HG03571 (cell line): ENCODE results near the gene MC5R.
A peak's percentile ranks its signal among the peaks of the same experiment; 100 is the strongest.

ENCODE experiments used
- ATAC-seq: cut with Tn5 transposase; IDR thresholded peaks from one replicate; pipeline ENCODE4 v1.9.1; 2021; ENCODE audit not compliant: unreplicated experiment

Gene MC5R

DNA sequence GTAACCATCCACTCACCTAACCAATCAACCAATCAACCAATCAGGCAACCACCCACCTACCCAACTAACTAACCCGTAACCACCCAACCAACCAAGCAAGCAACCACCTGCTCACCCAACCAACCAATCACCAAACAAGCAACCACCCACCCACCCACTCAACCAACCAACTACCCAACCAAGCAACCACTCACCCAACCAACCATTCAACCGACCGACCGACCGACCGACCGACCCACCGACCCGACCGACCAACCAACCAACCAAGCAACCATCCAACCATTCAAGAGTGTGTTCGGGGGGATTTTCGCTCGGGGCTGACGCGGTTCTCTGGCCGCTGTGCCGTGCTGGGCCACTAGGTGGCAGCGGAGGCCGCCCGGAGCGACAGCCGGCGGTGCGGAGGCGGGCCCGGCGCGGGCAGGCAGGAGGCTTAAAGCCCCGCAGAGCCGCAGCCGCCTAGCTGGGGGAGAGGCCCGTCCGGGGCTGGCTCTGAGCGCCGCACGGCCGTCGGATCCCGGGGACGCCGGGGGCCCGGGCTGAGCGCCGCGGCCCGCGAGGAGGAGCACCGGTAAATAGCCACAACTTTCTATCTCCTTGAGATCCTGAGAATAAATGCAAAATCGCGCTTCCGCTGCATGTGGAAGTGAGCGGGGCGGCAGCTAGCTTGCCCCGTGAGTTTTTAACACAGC is at the start of gene MC5R:
Gene MC5R, plus strand, starts transcription at position 443 of the 689 bp plus-strand sequence. CDS start 1,617 bp downstream, outside the sequence.
- peak; percentile 85 for ATAC-seq

DNA sequence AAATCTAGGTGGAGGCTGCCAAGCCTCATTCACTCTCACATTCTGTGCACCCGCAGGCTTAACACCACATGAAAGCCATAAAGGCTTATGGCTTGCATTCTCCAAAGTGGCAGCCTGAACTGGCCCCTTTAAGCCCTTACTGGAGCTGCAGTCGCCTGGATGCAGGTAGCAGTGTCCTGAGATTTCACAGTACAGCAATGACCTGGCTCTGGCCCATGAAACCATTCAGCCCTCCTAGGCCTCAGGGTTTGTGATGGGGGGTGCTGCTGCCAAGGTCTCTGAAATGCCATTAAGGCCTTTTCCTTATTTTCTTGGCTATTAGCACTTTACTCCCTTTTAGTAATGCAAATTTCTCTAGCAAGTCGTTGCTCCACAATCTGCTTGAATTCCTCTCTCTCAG is 48.9 kb upstream of the MC5R start:
- ATAC-seq = no peak

DNA sequence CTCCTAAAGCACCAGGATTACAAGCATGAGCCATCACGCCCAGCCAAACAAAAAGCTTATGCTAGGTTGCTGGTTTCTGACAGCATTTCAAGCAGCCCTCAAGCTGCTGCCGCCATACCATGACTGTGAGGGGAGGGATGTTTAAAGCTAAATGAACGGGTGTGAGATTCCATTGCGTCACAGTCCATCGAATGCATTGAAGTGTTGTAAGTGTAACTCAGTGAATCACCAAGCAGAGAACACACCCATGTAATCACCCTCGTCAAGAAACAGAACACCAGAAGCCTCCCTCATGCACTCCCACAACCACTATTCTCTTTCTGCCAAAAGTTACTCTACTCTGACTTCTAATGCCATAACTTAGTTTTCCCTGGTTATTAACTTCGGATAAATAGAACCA is 32.8 kb upstream of the MC5R start:
- ATAC-seq = no peak

DNA sequence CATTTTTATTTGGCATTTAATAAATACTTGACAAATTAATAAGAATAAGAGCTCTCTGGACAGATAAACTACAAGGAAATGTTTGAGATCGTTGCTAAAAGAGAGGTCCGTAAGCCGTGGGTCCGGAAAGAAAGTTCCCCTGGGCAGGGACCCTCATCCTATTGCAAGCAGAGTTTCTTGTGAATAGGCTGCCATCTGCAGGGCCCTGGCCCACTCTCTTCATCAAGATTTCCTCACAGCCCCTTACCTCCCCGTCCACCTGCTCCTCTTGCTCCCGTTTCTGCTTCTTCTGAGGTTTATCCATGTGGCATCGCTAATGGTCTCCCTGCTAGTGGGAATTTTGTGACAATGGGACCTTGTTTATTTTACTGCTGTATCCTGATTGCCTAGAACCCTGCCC is 30.1 kb upstream of the MC5R start:
- ATAC-seq = no peak

DNA sequence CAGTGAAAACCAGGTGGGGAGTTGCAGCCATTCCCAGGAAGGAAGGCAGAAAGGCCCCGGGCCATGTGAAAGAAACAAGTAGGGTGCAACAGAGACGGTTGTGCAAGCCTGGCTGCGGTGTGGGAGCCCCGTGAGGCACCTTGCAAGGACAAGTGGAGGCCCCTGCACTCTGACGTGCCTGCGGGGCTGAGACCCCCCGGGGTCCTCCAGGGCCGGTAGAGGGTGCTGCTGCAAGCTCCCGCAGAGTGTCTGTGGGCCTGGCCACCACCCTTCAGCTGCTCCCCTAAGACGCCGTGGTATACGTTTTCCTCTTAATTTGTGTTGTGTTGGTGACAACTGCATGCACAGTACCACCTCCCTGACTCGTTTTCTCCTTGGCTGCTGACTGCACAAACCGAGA is 27.4 kb upstream of the MC5R start:
- ATAC-seq = no peak

DNA sequence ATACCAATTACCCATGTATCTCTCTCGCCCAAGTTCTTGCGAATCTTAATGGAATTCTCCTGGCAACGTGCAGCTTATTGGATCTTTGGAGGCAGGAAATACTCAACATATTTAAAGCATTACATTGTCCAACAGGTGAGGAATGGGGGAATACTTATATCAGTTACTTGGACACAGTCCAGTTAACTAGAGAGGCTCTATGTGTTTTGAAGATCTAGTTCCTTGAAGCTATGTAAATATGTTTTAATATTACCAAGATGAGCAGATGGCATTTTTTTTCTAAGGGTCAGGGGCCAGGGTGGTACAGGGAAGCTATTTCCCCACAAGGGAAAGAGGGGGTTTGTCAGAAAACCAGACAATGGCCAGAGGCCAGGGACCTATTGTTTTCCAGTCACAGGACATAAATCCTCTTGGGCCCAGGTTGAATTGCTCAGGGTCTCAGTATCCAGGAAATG is 26.8 kb upstream of the MC5R start:
- no peak for ATAC-seq

DNA sequence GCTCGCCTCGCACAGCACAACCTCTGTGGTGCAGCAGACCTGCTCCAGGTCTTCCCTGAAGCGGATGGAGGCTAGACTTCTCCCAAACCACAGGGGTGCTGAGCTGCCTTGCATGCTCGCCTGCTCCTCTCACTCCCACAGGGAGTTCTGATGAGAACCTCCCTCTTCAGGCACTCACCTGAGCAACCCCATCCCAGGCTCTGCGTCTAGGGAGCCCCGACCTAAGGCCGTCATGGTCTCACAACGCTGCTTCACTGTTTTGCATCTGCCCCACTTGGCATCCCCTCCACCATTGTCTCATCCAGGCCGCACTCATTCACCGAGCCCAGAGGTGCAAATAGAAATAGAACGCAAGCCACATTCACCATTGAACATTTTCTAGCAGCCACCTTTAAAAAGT is 24.6 kb upstream of the MC5R start:
- ATAC-seq = no peak

DNA sequence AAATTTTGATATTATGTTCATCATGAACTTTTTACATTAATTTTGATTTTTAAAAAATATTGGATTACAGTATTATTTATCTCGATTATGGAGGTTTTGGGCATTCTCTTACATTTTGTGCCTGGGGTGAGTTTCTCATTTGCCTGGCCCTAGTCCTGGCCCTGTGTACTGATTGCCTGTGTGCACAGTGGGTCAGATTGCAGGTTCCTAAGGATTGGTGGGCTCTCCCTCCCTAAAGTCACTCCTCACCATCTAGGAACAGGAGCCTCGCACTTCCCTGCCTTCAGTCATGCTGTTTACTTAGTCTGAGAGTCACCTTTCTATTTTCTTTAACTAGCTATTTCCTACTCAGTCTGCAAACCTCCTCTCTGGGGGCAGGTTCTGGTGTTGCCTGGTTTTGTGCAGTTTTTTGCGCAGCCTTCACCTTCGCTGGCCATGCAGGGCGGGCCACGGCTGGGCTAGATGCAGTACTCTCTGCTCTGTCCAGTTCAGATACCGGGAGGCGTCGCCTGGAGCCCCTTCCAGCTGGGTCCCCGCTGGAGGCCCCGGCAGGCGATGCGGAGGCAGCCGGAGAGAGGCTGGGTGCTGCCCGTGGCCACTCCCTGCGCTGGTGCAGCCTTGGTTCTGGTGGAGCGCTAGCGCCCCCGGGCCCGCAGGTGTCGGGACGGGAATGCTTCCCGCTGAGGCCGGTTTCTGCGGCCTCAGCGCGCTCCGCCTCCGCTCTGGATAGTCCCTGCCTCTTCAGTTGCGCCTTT is 23.3 kb upstream of the MC5R start:
- no peak for ATAC-seq

DNA sequence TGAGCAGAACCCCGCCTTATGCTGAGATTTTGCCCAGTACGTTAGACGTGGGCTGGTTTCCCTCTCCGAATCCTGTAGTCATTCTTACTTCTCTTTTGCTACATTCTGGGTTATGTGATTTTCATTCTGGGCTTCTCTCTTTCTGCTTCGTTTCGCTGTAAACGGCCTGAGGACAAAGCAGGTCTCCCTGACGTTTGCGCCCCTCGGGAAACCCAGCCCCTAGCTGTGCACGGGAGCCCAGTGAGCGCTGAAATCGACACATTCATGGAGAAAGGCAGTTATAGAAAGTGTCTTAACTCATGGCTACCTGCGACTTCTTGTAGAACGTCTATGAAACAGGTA is 22.7 kb upstream of the MC5R start:
- no peak for ATAC-seq

DNA sequence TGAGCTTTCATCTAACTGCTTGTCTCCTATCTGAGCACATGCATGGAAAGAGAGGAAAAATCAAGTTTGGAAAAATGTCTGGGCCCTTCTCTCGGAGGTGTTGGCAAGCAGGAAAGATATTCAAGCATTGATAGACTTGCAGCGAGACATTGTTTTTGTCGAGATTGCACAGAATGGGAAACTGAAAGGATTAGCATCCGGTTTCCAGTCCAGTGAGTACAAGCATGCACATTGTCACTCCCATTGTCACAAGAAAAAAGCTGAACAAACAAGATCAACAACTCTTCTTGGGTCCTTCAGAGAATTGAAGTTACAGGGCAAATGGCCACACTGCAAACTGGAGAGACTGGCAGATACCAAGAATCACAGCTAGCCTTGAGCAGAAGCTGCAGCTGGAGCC is 19.6 kb upstream of the MC5R start:
- ATAC-seq = no peak

DNA sequence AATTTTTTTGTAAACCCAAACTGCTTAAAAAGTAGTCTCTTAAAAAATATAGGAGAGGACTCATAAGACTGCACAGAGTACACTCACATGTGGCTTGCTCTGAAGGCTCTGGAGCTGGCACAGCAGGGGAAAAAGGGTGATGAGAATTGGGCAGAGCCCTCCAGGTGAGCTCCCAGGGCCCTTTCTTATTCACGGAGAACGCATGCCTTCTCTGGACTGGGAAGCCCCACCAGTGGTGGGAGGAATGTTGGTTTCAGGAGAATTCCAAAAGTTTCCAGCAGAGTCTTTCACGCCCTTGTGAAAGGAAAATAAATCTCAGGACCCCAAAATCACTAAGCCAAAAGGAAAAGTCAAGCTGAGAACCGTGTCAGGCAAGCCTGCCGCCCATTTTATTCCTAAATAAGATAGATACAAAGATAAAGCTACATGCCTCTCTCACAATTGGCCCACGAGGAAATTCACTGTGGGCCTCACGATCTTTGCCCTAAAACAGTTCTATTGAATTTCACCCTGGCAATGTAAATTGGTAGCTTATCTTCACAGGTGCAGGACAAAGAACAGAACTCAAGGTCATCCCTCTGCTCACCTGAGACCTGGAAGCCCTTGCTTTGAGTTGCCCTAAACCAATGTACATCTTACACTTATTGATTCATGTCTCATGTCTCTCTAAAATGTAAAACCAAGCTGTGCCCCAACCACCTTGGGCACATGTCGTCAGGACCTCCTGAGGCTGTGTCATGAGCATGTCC is 15.5 kb upstream of the MC5R start:
- ATAC-seq = no peak

DNA sequence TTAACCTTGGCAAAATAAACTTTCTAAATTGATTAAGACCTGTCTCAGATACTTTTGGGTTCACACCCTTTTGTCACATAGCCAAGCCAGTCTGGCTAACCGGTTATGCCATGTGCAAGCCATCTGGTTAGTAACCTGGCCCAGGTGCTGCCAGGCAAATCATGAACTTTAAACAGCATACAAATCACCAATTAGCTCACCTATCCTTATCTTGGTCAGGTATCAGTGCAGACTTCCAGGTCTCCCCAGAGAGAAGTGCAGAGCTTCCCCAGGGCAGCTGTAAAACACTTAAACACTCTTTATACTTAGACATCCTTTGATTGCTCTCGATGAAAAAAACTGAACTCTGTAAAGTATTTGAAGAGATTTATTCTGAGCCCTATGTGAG is 14.9 kb upstream of the MC5R start:
- no peak for ATAC-seq

DNA sequence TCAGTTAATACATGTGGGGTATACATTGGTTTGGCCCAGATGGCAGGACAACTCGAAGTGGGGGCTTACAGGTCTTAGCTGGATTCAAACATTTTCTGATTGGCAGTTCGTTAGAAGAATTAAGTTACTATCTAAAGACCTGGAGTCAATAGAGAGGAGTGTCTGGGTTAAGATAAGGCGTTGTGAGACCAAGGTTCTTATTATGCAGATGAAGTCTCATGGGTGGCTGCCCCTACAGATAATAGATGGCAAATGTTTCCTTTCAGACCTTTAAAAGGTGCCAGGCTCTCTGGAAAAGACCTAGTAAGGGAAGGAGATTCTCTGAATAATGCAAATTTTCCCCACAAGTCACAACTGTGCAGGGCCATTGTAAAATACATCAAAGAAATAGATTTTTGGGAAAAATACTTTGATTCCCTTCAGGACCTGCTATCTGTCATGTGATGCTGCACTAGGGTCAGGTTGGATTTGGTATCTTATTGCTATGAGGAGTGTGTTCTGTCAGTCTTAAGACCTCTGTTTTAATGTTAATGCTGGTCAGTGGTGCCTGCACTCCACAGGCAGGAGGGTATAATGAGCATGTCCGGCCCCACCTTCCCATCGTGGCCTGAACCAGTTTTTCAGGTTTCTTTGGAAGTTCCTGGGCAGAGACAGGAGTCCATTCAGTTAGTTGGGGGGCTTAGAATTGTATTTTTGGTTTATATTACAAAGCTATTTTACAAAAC is 14.3 kb upstream of the MC5R start:
- no peak for ATAC-seq

DNA sequence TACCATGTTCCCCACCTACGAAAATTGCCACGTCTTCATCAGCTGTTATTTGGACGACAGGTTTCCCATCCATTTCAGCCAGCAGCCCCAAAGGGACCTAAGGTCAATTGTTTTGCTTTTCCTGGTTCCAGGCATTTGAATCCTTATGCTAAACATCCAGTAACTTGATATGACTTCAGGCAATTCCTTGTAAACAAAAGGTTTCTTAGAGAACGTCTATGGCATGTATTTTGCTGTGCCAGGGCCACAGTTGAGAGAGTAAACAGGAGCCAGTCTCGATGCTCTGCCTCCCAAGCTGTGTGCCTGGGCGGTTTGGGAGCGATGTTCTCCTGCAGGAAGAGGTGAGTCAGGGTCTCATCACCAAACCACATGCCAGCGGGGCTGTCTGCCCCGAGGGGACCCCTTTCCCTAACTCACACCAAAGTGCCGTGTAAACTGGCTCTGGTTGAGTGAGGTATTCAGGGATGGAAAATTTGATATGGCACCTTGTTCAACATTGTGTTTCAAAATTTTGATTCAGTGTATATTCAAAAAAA is 12.9 kb upstream of the MC5R start:
- no peak for ATAC-seq

DNA sequence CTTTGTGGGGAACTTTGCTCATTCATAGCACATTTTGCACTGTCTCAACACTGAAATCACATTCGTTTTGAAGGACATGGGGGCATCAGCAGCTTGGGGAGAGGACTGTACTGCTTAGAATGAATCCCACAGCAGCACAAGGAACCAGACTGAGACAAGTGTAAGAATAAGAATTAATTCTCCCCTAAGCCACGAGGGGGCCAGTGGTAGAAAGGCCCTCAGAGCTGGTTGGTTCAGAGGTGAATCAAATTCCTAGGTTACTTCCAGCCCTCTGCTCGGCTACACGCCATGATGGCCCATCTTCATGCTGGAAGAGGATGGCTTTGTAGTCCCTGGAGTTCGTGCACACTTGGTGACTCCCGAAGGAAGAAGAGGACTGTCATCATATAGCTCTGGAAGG is 12.0 kb upstream of the MC5R start:
- ATAC-seq = no peak

DNA sequence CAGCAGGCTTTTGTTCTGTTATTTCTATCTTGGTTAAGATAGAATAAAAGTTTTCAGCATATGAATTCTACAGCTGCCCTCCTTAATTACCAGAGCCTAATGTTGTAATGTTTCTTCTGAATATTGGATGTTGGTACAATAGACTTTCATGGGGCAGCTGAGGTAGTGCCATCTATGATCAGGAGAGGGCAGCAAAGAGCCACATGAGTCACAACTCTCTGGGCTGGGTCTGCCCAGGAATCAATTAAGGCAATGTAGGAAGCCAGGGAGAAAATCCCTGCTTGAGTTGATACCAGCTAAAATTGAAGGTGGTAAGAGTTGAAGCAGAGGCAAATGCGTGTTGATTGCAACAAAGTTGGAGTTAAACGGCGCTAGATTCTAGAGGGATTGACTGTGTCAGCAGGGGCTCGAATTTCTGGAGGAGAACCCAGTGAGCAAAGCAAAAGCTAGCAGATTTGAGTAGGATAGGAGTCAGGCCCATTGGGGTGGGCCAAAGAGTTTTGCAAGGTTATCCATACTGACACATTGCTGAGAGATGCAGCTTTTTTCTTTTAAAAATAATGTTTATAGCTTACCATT is 10.6 kb upstream of the MC5R start:
- ATAC-seq = peak; percentile 74

DNA sequence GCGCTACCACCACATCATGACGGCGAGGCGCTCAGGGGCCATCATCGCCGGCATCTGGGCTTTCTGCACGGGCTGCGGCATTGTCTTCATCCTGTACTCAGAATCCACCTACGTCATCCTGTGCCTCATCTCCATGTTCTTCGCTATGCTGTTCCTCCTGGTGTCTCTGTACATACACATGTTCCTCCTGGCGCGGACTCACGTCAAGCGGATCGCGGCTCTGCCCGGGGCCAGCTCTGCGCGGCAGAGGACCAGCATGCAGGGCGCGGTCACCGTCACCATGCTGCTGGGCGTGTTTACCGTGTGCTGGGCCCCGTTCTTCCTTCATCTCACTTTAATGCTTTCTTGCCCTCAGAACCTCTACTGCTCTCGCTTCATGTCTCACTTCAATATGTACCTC is 2.3 kb downstream of the MC5R start:
- ATAC-seq = no peak

DNA sequence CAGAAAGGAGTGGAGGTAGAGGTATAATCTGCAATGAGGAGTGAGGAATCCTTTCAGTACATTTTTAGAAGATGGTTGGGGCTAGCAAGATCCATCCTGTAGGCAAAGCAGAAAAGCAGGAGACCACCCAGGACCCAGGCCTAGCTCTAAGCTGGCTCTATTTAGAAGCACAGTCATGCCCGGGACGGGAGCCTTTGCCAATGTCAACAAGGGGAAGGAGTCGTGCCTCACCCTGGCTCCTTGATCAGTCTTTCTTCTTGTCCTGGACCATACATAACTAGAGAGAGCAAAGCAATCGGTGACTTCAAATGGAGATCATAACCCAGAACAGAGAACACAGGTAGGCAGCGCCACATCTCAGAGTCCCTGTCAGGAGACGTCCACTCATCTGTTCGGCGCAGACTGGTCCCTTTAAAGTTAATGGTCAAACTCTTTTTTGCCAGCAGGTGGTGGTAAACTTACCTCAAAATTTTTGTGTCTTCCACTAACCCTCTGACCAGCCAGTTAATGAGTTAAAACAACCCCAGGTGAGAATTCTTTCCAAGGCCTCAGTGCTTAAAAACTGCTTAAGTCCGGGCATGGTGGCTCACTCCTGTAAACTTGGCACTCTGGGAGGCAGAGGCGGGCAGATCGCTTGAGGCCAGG is 8.0 kb downstream of the MC5R start:
- ATAC-seq = no peak

DNA sequence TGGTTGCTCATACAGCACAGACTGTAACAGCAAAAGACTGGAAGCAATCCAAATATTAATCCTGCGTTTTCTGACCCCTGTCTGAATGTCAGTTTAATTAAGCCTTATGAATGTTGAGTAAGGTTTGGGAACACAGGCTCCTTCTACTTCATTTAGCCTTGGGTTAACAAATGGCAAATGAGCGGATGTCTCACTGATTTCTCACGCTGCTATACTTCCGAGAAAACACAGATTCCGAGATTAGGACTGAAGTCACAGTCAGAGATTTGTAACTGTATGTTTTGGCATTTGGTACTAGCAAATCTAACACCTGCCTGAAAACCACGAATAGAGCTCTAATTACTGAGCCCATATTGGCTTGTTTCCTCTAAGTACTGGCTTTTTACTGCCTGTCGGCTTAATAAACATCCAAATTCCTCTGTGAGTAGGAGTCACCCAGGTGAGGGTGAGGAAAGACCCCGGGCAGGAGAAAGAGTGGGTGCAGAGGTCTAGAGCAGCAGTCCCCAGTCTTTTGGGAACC is 10.6 kb downstream of the MC5R start:
- ATAC-seq = no peak

DNA sequence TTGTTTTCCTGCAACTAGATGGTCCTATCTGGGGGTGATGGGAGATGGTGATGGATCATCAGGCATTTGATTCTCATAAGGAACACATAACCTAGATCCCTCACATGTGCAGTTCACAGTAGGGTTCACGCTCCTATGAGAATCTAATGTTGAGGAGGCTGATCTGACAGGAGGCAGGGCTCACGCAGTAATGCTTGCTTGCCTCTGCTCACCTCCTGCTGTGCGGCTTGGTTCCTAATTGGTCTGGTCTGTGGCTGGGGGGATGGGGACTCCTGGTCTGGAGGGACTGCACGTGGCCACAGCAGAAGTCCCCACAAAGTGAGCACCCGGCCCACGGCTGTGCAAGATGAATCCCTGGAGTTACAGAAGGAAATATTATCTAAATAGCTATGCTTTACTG is 11.3 kb downstream of the MC5R start:
- no peak for ATAC-seq
